SK-N-SH treated with all-trans-retinoic acid at 6 μM for 48 hours (cell line): ENCODE data around the gene CTTNBP2.

ENCODE experiments used
- ATAC-seq: fragments of 200-7000 bp; cut with Tn5 transposase; 3 replicates; pipeline ENCODE4 v1.9.1; 2020; ENCODE audit warnings: mild to moderate bottlenecking, moderate library complexity
- ARNTL ChIP-seq: fragments of 450-650 bp; formaldehyde crosslinking; IDR thresholded peaks from 2 replicates; pipeline ENCODE4 v1.5.0; 2020; ENCODE audit warnings: low read depth, mild to moderate bottlenecking, moderate library complexity, borderline replicate concordance
- BACH2 ChIP-seq: fragments of 250-450 bp; sonication (Bioruptor Pico); IDR thresholded peaks from 2 replicates; pipeline ENCODE4 v1.9.0; 2021; ENCODE audit warnings: mild to moderate bottlenecking, borderline replicate concordance
- CSDC2 ChIP-seq: fragments of 250-450 bp; sonication (Bioruptor Pico); IDR thresholded peaks from 2 replicates; pipeline ENCODE4 v1.5.0; 2020; ENCODE audit warnings: mild to moderate bottlenecking, moderate library complexity
- ESRRG ChIP-seq: fragments of 250-450 bp; sonication (Bioruptor Pico); IDR thresholded peaks from 2 replicates; pipeline ENCODE4 v1.6.1; 2021; ENCODE audit warnings: mild to moderate bottlenecking
- GLIS3 ChIP-seq: fragments of 250-450 bp; sonication (Bioruptor Pico); IDR thresholded peaks from 2 replicates; pipeline ENCODE4 v1.5.0; 2020; ENCODE audit warnings: mild to moderate bottlenecking, moderate library complexity
- ISL1 ChIP-seq: fragments of 250-450 bp; sonication (Bioruptor Pico); IDR thresholded peaks from 2 replicates; pipeline ENCODE4 v2.1.2; 2022; ENCODE audit warnings: mild to moderate bottlenecking, moderate library complexity
- OSR1 ChIP-seq: fragments of 250-450 bp; sonication (Bioruptor Pico); IDR thresholded peaks from 2 replicates; pipeline ENCODE4 v1.8.0; 2022; ENCODE audit warnings: moderate library complexity, mild to moderate bottlenecking, inconsistent platforms
- PPARA ChIP-seq: fragments of 250-450 bp; sonication (Bioruptor Pico); IDR thresholded peaks from 2 replicates; pipeline ENCODE4 v1.5.0; 2020; ENCODE audit warnings: mild to moderate bottlenecking, borderline replicate concordance
- RARB ChIP-seq: fragments of 250-450 bp; sonication (Bioruptor Pico); IDR thresholded peaks from 2 replicates; pipeline ENCODE4 v1.8.0; 2021; ENCODE audit warnings: mild to moderate bottlenecking, moderate library complexity
- SNAI2 ChIP-seq: fragments of 250-450 bp; sonication (Bioruptor Pico); IDR thresholded peaks from 2 replicates; pipeline ENCODE4 v1.5.0; 2020; ENCODE audit warnings: mild to moderate bottlenecking, moderate library complexity
- TCF4 ChIP-seq: fragments of 250-450 bp; sonication (Bioruptor Pico); IDR thresholded peaks from 2 replicates; pipeline ENCODE4 v1.8.0; 2021; ENCODE audit warnings: mild to moderate bottlenecking, moderate library complexity, borderline replicate concordance
- TOX ChIP-seq: fragments of 250-450 bp; sonication (Bioruptor Pico); IDR thresholded peaks from 2 replicates; pipeline ENCODE4 v1.8.0; 2021; ENCODE audit warnings: mild to moderate bottlenecking, moderate library complexity, borderline replicate concordance
- ZC3H10 ChIP-seq: fragments of 250-450 bp; sonication (Bioruptor Pico); IDR thresholded peaks from 2 replicates; pipeline ENCODE4 v1.5.1; 2021; ENCODE audit warnings: mild to moderate bottlenecking, moderate library complexity
- ZFP3 ChIP-seq: fragments of 250-450 bp; sonication (Bioruptor Pico); IDR thresholded peaks from 2 replicates; pipeline ENCODE4 v1.5.0; 2020; ENCODE audit warnings: mild to moderate bottlenecking, moderate library complexity
- ZNF565 ChIP-seq: fragments of 450-650 bp; formaldehyde crosslinking; conservative IDR thresholded peaks from 2 replicates; pipeline ENCODE4 v1.5.0; 2020; ENCODE audit warnings: low read depth, mild to moderate bottlenecking, moderate library complexity
- ZNF70 ChIP-seq: fragments of 450-650 bp; formaldehyde crosslinking; IDR thresholded peaks from 2 replicates; pipeline ENCODE4 v1.5.0; 2020; ENCODE audit warnings: mild to moderate bottlenecking, moderate library complexity
- ZNF8 ChIP-seq: fragments of 450-650 bp; formaldehyde crosslinking; IDR thresholded peaks from 2 replicates; pipeline ENCODE4 v1.5.0; 2020; ENCODE audit warnings: mild to moderate bottlenecking, moderate library complexity
- TF ChIP-seq, protein P1 (sequence below): fragments of 250-450 bp; sonication (Bioruptor Pico); IDR thresholded peaks from 2 replicates; pipeline ENCODE4 v1.5.1; 2020; ENCODE audit warnings: low read depth, mild to moderate bottlenecking, moderate library complexity
- TF ChIP-seq, protein P2 (sequence below): fragments of 250-450 bp; sonication (Bioruptor Pico); IDR thresholded peaks from 2 replicates; pipeline ENCODE4 v1.5.0; 2020; ENCODE audit warnings: mild to moderate bottlenecking, moderate library complexity
- TF ChIP-seq, protein P3 (sequence below): fragments of 250-450 bp; sonication (Bioruptor Pico); IDR thresholded peaks from 2 replicates; pipeline ENCODE4 v1.5.1; 2021; ENCODE audit warnings: mild to moderate bottlenecking, moderate library complexity
- TF ChIP-seq, protein P4 (sequence below): fragments of 250-450 bp; sonication (Bioruptor Pico); IDR thresholded peaks from 2 replicates; pipeline ENCODE4 v1.8.0; 2020; ENCODE audit warnings: mild to moderate bottlenecking, moderate library complexity, borderline replicate concordance
- TF ChIP-seq, protein P5 (sequence below): fragments of 250-450 bp; sonication (Bioruptor Pico); IDR thresholded peaks from 2 replicates; pipeline ENCODE4 v1.8.0; 2021; ENCODE audit warnings: low read depth, mild to moderate bottlenecking, moderate library complexity, borderline replicate concordance

Gene CTTNBP2

DNA sequence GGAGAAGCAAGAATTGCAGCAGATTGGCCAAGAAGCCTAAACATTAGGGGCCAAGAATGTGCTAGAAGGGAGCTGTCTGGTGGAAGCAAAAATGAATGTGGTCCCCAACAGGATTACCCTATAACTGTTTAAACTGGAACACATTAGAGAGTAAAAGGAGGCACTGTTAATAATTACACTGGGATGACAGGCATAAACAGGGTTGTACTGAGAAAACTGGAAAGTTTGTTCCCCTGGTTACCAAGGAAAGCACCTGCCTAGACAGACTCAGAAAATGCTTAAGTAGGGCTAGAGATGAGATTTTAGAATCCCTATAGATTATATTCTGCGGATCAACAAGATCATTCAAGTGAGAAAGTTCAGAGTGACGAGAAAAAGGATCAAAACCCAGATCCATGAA is 100.8 kb downstream of the CTTNBP2 start:
- TF ChIP-seq ZFP3 (CRISPR knock-in tag), result no peak
- no peak for TF ChIP-seq ZNF70 (CRISPR knock-in tag)
- TF ChIP-seq, protein P1, sequence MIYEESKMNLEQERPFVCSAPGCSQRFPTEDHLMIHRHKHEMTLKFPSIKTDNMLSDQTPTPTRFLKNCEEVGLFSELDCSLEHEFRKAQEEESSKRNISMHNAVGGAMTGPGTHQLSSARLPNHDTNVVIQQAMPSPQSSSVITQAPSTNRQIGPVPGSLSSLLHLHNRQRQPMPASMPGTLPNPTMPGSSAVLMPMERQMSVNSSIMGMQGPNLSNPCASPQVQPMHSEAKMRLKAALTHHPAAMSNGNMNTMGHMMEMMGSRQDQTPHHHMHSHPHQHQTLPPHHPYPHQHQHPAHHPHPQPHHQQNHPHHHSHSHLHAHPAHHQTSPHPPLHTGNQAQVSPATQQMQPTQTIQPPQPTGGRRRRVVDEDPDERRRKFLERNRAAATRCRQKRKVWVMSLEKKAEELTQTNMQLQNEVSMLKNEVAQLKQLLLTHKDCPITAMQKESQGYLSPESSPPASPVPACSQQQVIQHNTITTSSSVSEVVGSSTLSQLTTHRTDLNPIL (CRISPR knock-in tag), result no peak
- TF ChIP-seq CSDC2 (CRISPR knock-in tag), result no peak
- no peak for TF ChIP-seq SNAI2 (CRISPR knock-in tag)
- TF ChIP-seq, protein P2, sequence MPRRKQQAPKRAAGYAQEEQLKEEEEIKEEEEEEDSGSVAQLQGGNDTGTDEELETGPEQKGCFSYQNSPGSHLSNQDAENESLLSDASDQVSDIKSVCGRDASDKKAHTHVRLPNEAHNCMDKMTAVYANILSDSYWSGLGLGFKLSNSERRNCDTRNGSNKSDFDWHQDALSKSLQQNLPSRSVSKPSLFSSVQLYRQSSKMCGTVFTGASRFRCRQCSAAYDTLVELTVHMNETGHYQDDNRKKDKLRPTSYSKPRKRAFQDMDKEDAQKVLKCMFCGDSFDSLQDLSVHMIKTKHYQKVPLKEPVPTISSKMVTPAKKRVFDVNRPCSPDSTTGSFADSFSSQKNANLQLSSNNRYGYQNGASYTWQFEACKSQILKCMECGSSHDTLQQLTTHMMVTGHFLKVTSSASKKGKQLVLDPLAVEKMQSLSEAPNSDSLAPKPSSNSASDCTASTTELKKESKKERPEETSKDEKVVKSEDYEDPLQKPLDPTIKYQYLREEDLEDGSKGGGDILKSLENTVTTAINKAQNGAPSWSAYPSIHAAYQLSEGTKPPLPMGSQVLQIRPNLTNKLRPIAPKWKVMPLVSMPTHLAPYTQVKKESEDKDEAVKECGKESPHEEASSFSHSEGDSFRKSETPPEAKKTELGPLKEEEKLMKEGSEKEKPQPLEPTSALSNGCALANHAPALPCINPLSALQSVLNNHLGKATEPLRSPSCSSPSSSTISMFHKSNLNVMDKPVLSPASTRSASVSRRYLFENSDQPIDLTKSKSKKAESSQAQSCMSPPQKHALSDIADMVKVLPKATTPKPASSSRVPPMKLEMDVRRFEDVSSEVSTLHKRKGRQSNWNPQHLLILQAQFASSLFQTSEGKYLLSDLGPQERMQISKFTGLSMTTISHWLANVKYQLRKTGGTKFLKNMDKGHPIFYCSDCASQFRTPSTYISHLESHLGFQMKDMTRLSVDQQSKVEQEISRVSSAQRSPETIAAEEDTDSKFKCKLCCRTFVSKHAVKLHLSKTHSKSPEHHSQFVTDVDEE (CRISPR knock-in tag), result no peak
- TF ChIP-seq, protein P3, sequence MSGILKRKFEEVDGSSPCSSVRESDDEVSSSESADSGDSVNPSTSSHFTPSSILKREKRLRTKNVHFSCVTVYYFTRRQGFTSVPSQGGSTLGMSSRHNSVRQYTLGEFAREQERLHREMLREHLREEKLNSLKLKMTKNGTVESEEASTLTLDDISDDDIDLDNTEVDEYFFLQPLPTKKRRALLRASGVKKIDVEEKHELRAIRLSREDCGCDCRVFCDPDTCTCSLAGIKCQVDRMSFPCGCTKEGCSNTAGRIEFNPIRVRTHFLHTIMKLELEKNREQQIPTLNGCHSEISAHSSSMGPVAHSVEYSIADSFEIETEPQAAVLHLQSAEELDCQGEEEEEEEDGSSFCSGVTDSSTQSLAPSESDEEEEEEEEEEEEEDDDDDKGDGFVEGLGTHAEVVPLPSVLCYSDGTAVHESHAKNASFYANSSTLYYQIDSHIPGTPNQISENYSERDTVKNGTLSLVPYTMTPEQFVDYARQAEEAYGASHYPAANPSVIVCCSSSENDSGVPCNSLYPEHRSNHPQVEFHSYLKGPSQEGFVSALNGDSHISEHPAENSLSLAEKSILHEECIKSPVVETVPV (CRISPR knock-in tag), result no peak
- TF ChIP-seq TOX, result no peak
- TF ChIP-seq, protein P4, sequence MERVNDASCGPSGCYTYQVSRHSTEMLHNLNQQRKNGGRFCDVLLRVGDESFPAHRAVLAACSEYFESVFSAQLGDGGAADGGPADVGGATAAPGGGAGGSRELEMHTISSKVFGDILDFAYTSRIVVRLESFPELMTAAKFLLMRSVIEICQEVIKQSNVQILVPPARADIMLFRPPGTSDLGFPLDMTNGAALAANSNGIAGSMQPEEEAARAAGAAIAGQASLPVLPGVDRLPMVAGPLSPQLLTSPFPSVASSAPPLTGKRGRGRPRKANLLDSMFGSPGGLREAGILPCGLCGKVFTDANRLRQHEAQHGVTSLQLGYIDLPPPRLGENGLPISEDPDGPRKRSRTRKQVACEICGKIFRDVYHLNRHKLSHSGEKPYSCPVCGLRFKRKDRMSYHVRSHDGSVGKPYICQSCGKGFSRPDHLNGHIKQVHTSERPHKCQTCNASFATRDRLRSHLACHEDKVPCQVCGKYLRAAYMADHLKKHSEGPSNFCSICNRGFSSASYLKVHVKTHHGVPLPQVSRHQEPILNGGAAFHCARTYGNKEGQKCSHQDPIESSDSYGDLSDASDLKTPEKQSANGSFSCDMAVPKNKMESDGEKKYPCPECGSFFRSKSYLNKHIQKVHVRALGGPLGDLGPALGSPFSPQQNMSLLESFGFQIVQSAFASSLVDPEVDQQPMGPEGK (CRISPR knock-in tag), result no peak
- no peak for TF ChIP-seq BACH2 (CRISPR knock-in tag)
- no peak for TF ChIP-seq PPARA
- no peak for TF ChIP-seq ZNF8 (CRISPR knock-in tag)
- no peak for TF ChIP-seq ZNF565 (CRISPR knock-in tag)
- TF ChIP-seq ZC3H10 (CRISPR knock-in tag), result no peak
- TF ChIP-seq OSR1, result no peak
- no peak for TF ChIP-seq GLIS3 (CRISPR knock-in tag)
- TF ChIP-seq, protein P5, sequence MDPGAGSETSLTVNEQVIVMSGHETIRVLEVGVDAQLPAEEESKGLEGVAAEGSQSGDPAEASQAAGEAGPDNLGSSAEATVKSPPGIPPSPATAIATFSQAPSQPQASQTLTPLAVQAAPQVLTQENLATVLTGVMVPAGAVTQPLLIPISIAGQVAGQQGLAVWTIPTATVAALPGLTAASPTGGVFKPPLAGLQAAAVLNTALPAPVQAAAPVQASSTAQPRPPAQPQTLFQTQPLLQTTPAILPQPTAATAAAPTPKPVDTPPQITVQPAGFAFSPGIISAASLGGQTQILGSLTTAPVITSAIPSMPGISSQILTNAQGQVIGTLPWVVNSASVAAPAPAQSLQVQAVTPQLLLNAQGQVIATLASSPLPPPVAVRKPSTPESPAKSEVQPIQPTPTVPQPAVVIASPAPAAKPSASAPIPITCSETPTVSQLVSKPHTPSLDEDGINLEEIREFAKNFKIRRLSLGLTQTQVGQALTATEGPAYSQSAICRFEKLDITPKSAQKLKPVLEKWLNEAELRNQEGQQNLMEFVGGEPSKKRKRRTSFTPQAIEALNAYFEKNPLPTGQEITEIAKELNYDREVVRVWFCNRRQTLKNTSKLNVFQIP, result no peak
- TF ChIP-seq ARNTL (CRISPR knock-in tag), result no peak
- no peak for TF ChIP-seq ISL1 (CRISPR knock-in tag)
- TF ChIP-seq RARB, result no peak
- ATAC-seq, result no peak

DNA sequence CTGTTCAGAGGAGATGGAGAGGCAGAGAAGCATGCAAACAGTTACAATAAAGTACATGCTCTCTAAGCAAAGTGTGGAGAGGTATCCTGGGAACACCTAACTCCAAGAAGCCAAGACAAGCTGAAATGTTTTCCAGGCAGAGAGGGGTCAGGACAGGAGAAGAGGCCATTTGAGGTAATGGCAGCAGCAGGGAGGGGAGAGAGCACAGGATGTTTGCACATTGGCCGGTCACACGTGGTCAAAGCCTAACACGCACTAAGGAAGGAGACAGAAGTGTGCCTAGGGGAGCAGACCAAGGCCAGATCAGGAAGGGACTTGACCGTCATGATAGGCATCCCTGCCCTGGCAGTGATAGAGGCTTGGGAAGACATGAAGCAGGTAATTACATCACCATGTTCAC is 101.5 kb downstream of the CTTNBP2 start:
- no peak for TF ChIP-seq GLIS3 (CRISPR knock-in tag)
- TF ChIP-seq ARNTL (CRISPR knock-in tag), result no peak
- no peak for TF ChIP-seq TOX
- TF ChIP-seq, all 23 proteins: peak for 0
- no peak for ATAC-seq

DNA sequence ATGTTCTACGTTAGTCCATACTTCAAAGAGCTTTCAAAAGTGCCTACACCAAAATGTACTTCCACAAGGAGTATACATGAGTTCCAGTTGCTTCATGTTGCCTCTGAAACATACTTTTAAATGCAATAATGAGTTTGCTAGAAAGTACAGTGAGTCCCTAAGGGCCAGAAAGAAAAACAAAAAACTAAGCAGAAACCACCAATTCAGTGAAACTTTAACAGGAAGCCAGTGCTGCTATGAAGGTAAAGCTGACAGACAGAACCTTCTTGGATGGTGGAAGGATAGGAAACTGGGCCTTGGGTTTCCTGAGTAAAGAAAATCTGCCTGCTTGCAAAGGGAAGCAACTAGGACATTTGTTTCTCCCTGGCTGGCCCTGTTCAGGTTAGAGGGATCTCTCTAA is 104.2 kb downstream of the CTTNBP2 start:
- no peak for ATAC-seq
- TF ChIP-seq SNAI2 (CRISPR knock-in tag), result no peak
- TF ChIP-seq ESRRG (CRISPR knock-in tag), result no peak
- TF ChIP-seq ZC3H10 (CRISPR knock-in tag), result no peak
- TF ChIP-seq RARB, result no peak
- TF ChIP-seq, all 23 proteins: peak for 0

DNA sequence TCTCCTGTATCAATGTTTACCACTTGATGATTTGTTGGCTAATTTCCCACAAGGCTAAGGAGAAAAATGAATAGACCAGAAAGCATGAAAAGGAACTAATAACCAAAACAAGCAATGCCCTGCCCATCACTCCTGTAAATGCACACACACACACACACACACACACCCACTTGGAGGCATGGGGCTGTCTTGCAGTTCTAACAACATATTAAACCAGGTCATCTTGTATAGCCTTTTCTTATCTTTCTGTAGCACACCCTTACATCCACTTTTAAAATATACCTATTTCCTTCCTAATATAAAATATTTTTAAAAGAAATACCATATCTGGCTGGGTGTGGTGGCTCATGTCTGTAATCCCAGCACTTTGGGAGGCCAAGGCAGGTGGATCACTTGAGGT is 105.3 kb downstream of the CTTNBP2 start:
- TF ChIP-seq ARNTL (CRISPR knock-in tag), result no peak
- no peak for TF ChIP-seq ZNF565 (CRISPR knock-in tag)
- TF ChIP-seq CSDC2 (CRISPR knock-in tag), result no peak
- no peak for TF ChIP-seq OSR1
- TF ChIP-seq ISL1 (CRISPR knock-in tag), result no peak
- TF ChIP-seq, protein P3 (CRISPR knock-in tag), result no peak
- no peak for TF ChIP-seq TCF4 (CRISPR knock-in tag)

More for the DNA sequence above, 105.3 kb downstream of the CTTNBP2 start:
- no peak for ATAC-seq
